ENCODE results near the gene XXYLT1.

DNA sequence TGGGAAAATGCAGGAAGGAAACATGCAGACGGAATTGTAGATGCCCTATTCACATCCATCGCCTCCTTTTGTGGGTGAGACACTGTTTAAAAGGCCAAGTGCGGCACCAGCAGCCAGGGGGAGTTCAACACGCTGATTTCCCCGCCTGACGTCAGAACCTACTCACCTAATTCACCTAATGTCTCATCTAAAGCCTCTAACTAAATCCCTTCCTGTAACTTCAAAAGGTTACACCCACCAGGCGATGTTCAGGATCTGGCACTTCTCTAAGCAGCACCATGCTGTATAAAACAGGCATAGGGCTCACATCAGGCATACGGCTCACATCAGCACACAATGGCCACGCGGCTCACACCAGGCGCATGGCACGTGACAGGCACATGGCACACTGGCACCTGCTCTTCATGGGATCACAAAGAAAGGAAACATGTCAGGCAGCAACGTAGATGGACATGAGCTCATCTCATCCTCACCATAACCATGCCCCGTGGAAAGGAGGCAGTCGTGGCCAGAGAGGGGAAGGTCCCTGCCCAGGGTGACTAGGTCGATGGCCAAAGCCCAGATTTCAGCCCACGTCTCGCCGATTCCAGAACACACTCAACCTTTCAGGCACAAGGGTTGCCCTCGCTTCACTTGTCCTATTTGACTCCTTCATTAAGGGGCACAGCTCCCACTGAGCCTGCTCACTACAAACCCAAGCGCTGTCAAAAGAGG, 21.7 kb downstream of the XXYLT1 start:
- no peak for TF ChIP-seq L3MBTL2 (conservative IDR thresholded peaks at IDR 0.05)
- no peak for TF ChIP-seq BHLHE40 (IDR thresholded peaks at IDR 0.05; ENCODE audit: borderline replicate concordance)
- TF ChIP-seq LEF1 (IDR thresholded peaks at IDR 0.05; ENCODE audit: borderline replicate concordance), result no peak
- TF ChIP-seq SP1 (IDR thresholded peaks at IDR 0.05), result no peak

Data from HEK293T (cell line).